OCI-LY7 (cell line): ENCODE results near the gene SAMD15. TPM values are rescaled to one million over a fixed set of nuclear protein-coding genes. Genes with fewer than 3 reads are reported as not detected.

Experiments used
- Bru-seq: library from RNA; stranded (reverse); fragments of 400-500 nt; gene quantifications from one replicate; lab custom pipeline; 2021; lab: Mats Ljungman, UMichigan
- BruChase-seq, 2 experiments: library from RNA; stranded (reverse); fragments of 400-500 nt; gene quantifications; one replicate each; lab custom pipeline; 2021; lab: Mats Ljungman, UMichigan
- BruUV-seq: library from RNA; stranded (reverse); fragments of 400-500 nt; replicated peaks from 2 replicates; lab custom pipeline; 2021; lab: Mats Ljungman, UMichigan
- CTCF ChIA-PET: fragments of 300-600 bp; sonication (Branson Sonifier 250); formaldehyde crosslinking; loops from one replicate; lab custom pipeline; 2022; ENCODE audit warnings: antibody characterized with exemption; ENCODE audit not compliant: unreplicated experiment; lab: Charles Lee
- POLR2A ChIA-PET: fragments of 300-600 bp; sonication (Branson Sonifier 250); formaldehyde crosslinking; loops from one replicate; lab custom pipeline; 2022; ENCODE audit warnings: antibody characterized with exemption; lab: Charles Lee
- DNase-seq: peaks from one replicate; pipeline ENCODE4 v3.0.0-alpha.2; 2015; ENCODE audit warnings: low spot score
- H2AFZ ChIP-seq: fragments of 200-600 bp; sonication (generic), shearing (Covaris generic); 2 replicates; pipeline ENCODE4 v1.6.1; 2014; ENCODE audit warnings: mild to moderate bottlenecking, antibody characterized with exemption, low read length, moderate library complexity
- H3K27ac ChIP-seq: fragments of 200-600 bp; sonication (generic); 2 replicates; pipeline ENCODE4 v1.5.1; 2014; ENCODE audit warnings: mixed run types, low read depth, mild to moderate bottlenecking, moderate library complexity, low read length, inconsistent platforms; ENCODE audit not compliant: poor library complexity, severe bottlenecking
- H3K36me3 ChIP-seq: fragments of 200-600 bp; sonication (generic); 2 replicates; pipeline ENCODE4 v1.6.1; 2014; ENCODE audit warnings: mild to moderate bottlenecking, antibody characterized with exemption, low read length, moderate library complexity, mixed read lengths; ENCODE audit not compliant: insufficient read depth
- H3K4me1 ChIP-seq: fragments of 200-600 bp; sonication (generic); 2 replicates; pipeline ENCODE4 v1.5.1; 2014; ENCODE audit warnings: mild to moderate bottlenecking, low read length; ENCODE audit not compliant: insufficient read depth, poor library complexity, severe bottlenecking
- H3K4me2 ChIP-seq: fragments of 200-600 bp; sonication (generic); 2 replicates; pipeline ENCODE4 v1.6.1; 2014; ENCODE audit warnings: mild to moderate bottlenecking, low read length
- H3K4me3 ChIP-seq: fragments of 200-600 bp; sonication (generic); 2 replicates; pipeline ENCODE4 v1.5.1; 2014; ENCODE audit warnings: mild to moderate bottlenecking, low read depth, low read length; ENCODE audit not compliant: poor library complexity, severe bottlenecking
- H3K79me2 ChIP-seq: fragments of 200-600 bp; sonication (generic); 2 replicates; pipeline ENCODE4 v1.6.1; 2016; ENCODE audit warnings: low read depth, mild to moderate bottlenecking, low read length, moderate library complexity, mixed read lengths; ENCODE audit not compliant: insufficient read depth
- H3K9me2 ChIP-seq: fragments of 200-600 bp; sonication (generic); 2 replicates; pipeline ENCODE4 v1.6.1; 2016; ENCODE audit warnings: mild to moderate bottlenecking, low read length, mixed read lengths; ENCODE audit not compliant: insufficient read depth
- H3K9me3 ChIP-seq: fragments of 200-600 bp; sonication (generic); 2 replicates; pipeline ENCODE4 v1.6.1; 2014; ENCODE audit warnings: mild to moderate bottlenecking, mixed run types, low read length, mixed read lengths
- H4K20me1 ChIP-seq: fragments of 200-600 bp; sonication (generic); 2 replicates; pipeline ENCODE4 v1.6.1; 2014; ENCODE audit warnings: mild to moderate bottlenecking, antibody characterized with exemption, low read length, moderate library complexity, mixed read lengths; ENCODE audit not compliant: insufficient read depth
- CTCF ChIP-seq: fragments of 200-600 bp; sonication (generic); conservative IDR thresholded peaks from 2 replicates; pipeline ENCODE4 v1.5.1; 2014; ENCODE audit warnings: mild to moderate bottlenecking, antibody characterized with exemption, low read length, moderate library complexity, mixed read lengths
- EZH2phosphoT487 ChIP-seq: fragments of 200-600 bp; sonication (generic); IDR thresholded peaks from 2 replicates; pipeline ENCODE4 v1.6.1; 2018; ENCODE audit warnings: low read depth, borderline replicate concordance, mild to moderate bottlenecking, mixed run types, antibody characterized with exemption, low read length, moderate library complexity, mixed read lengths
- intact Hi-C: fragments of 100-400 bp; cut with micrococcal nuclease; formaldehyde crosslinking; loops from one replicate; pipeline ENCODE4 v1.10.0; 2022; ENCODE audit not compliant: unreplicated experiment
- long read RNA-seq: library from polyadenylated mRNA; stranded (forward); transcript quantifications from one replicate; pipeline ENCODE4 v2.0.0, GENCODE V29; 2022
- total RNA-seq, 2 experiments: library from RNA; depleted of rRNA in 1 of 2; stranded (reverse); fragments of >200 nt in 1 of 2; shearing (Covaris generic) in 1 of 2; gene quantifications; 2 replicates each; pipeline ENCODE4 v1.2.3, GENCODE V29; 2014 to 2022

Gene SAMD15
- total RNA-seq (2014; rRNA removed; shearing (Covaris generic)), result 1.1 and 1.6 TPM in 2 replicates
- total RNA-seq (2022), result 0.70 and 2.0 TPM in 2 replicates
- percentile 47 among the genes with signal in this experiment for Bru-seq, nascent RNA
- BruChase-seq, experiment 1, labeled RNA remaining after a 6-hour chase, result percentile 37 among the genes with signal in this experiment
- percentile 43 among the genes with signal in this experiment for BruChase-seq, experiment 2, labeled RNA remaining after a 2-hour chase
- long read RNA-seq, result 0 reads

- no TSS peak for BruUV-seq
- POLR2A ChIA-PET, result interaction anchor here (0.6 to 1.3 kb wide), 5 partner anchors 18 to 362 kb away, joined by 3 to 7 read pairs (median 3); partner anchors contain the start of genes GSTZ1 and POMT2
- H3K4me3 ChIP-seq, result peak within 1 kb of the TSS; percentile 87
Measured at GRCh38 chr14:77376771-77377501, at the start of gene SAMD15, which contains the start of gene TMED8. Gene SAMD15 (plus strand): TSS chr14:77377379. CDS start chr14:77377419, 40 bp downstream. Gene TMED8 (minus strand): TSS chr14:77377094. CDS start chr14:77377053, 41 bp downstream.

GRCh38 chr14:77329872-77330271 is 47.3 kb upstream of the SAMD15 start:
- intact Hi-C loops, result no loop called here
- no peak overlapping the region for H3K4me2 ChIP-seq
- no peaks in the 10 kb centered on the region for H3K9me3 ChIP-seq
- H2AFZ ChIP-seq, result no peak overlapping the region
- no peaks in the 10 kb centered on the region for H3K4me1 ChIP-seq
- H3K4me3 ChIP-seq, result no peak overlapping the region
- H3K36me3 ChIP-seq, result no peaks in the 10 kb centered on the region; the same call in none of the 2 replicates
- no TSS peak for BruUV-seq
- H3K9me2 ChIP-seq, result no peaks in the 10 kb centered on the region
- no peak for TF ChIP-seq CTCF
- TF ChIP-seq EZH2phosphoT487, result no peak
- ChIA-PET POLR2A (no interaction called here), CTCF (interaction anchor here (0.7 kb wide), 1 partner anchor 266 kb away, joined by 3 read pairs; no protein-coding TSS in a partner anchor)
- H4K20me1 ChIP-seq, result no peaks in the 10 kb centered on the region
- H3K79me2 ChIP-seq, result no peaks in the 10 kb centered on the region
- no peak for DNase-seq
- H3K27ac ChIP-seq, result no peak overlapping the region

More at GRCh38 chr14:77376771-77377501, at the start of gene SAMD15, which contains the start of gene TMED8:
- intact Hi-C loops, result loop anchor here (1.0 to 10.0 kb wide), 4 partner anchors 56 to 342 kb away; partner anchors contain the start of genes AHSA1, GSTZ1 and VIPAS39
- Histone ChIP-seq H3K4me2 (peak within 1 kb of the TSS; percentile 87), H2AFZ (peak within 1 kb of the TSS; percentile 80), H4K20me1 (no peaks in the 10 kb centered on the region), H3K9me3 (no peaks in the 10 kb centered on the region), H3K79me2 (peaks cover 44% of the 10 kb centered on the region), H3K4me1 (peaks cover 32% of the 10 kb centered on the region), H3K27ac (peak within 1 kb of the TSS; percentile 96), H3K36me3 (peaks cover 6% of the 10 kb centered on the region; the same call in 1 of the 2 replicates), H3K9me2 (no peaks in the 10 kb centered on the region)
- peak; percentile 87 for DNase-seq
- TF ChIP-seq EZH2phosphoT487 (no peak), CTCF (peak; percentile 31; the same call in 1 of the 2 replicates)
- CTCF ChIA-PET, result interaction anchor here (1.0 kb wide), 1 partner anchor 60 kb away, joined by 3 read pairs; no protein-coding TSS in a partner anchor
